Measurements from ENCODE around the gene SPOCK1. TPM values are rescaled to one million over a fixed set of nuclear protein-coding genes. Genes with fewer than 3 reads are reported as not detected.

SPOCK1 gene
- total RNA-seq, 1 experiment from 2014 or later, result 9.8 TPM

GRCh38 chr5:137328991-137329390, 170.1 kb downstream of the SPOCK1 start:
- no peaks in the 10 kb centered on the region for H3K79me2 ChIP-seq (ENCODE audit: low read length)
- H3K4me3 ChIP-seq (ENCODE audit: low read length), result no peak overlapping the region
- no peak overlapping the region for H3K9ac ChIP-seq (ENCODE audit: low read length)
- no peaks in the 10 kb centered on the region for H3K27me3 ChIP-seq (ENCODE audit: low read length)
- no peak overlapping the region for H3K4me2 ChIP-seq (ENCODE audit: low read length)
- ChIA-PET CTCF (no interaction called here), POLR2A (ENCODE audit: unreplicated experiment) (no interaction called here)
- no peaks in the 10 kb centered on the region for H3K4me1 ChIP-seq (ENCODE audit: insufficient read depth, low read length)
- intact Hi-C loops (cut with micrococcal nuclease), result no loop called here
- no peaks in the 10 kb centered on the region for H3K9me2 ChIP-seq (replicated peaks; ENCODE audit: low read length)
- no peak for TF ChIP-seq EZH2 (IDR thresholded peaks at IDR 0.05; ENCODE audit: low read length, unreplicated experiment)
- TF ChIP-seq, protein P1, sequence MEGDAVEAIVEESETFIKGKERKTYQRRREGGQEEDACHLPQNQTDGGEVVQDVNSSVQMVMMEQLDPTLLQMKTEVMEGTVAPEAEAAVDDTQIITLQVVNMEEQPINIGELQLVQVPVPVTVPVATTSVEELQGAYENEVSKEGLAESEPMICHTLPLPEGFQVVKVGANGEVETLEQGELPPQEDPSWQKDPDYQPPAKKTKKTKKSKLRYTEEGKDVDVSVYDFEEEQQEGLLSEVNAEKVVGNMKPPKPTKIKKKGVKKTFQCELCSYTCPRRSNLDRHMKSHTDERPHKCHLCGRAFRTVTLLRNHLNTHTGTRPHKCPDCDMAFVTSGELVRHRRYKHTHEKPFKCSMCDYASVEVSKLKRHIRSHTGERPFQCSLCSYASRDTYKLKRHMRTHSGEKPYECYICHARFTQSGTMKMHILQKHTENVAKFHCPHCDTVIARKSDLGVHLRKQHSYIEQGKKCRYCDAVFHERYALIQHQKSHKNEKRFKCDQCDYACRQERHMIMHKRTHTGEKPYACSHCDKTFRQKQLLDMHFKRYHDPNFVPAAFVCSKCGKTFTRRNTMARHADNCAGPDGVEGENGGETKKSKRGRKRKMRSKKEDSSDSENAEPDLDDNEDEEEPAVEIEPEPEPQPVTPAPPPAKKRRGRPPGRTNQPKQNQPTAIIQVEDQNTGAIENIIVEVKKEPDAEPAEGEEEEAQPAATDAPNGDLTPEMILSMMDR (conservative IDR thresholded peaks at IDR 0.05; ENCODE audit: low read depth, low read length), result no peak
- no peak for TF ChIP-seq EZH2phosphoT487 (IDR thresholded peaks at IDR 0.05; ENCODE audit: borderline replicate concordance, low read length)
- DNase-seq (no peak), ATAC-seq (no peak)
- H3F3A ChIP-seq (ENCODE audit: low read length, unreplicated experiment), result no peaks in the 10 kb centered on the region
- no peaks in the 10 kb centered on the region for H3K9me3 ChIP-seq (ENCODE audit: low read length)
- no TSS peak for BruUV-seq (replicated peaks)
- no peak overlapping the region for H2AFZ ChIP-seq (ENCODE audit: low read length)
- H3K36me3 ChIP-seq (ENCODE audit: low read depth, low read length), result no peaks in the 10 kb centered on the region
- no peak overlapping the region for H3K27ac ChIP-seq (ENCODE audit: low read length)
- H4K20me1 ChIP-seq (ENCODE audit: low read length), result no peaks in the 10 kb centered on the region

- no TSS peak for BruUV-seq (replicated peaks)
- CTCF ChIA-PET, result no interaction called here
- POLR2A ChIA-PET (ENCODE audit: unreplicated experiment), result no interaction called here
Observed at GRCh38 chr5:137328463-137328862, 170.7 kb downstream of the SPOCK1 start.

DNA sequence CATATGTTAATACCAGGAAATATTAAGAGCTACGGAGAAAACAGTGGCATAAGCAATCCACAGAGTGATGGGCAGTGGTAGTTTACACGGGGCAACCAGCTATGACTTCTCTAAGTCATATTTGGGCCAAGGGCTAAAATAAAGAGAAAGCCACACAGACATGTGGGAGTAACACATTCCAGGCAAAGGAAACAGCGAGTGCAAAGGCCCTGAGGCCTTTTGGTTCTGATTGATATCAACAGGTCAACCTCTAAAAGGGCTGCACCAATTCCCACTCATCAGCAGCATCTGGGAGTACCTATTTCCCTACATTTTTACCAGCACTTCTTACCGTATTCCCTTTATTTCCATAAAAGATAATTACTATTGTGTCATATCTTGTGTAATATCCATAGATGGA, 173.4 kb downstream of the SPOCK1 start:
- CTCF ChIA-PET, result no interaction called here
- Histone ChIP-seq H3K27ac (ENCODE audit: low read length) (no peak overlapping the region), H3K4me3 (ENCODE audit: low read length) (no peak overlapping the region), H3K9me3 (ENCODE audit: low read length) (no peaks in the 10 kb centered on the region), H3K9me2 (replicated peaks; ENCODE audit: low read length) (no peaks in the 10 kb centered on the region), H3K4me1 (ENCODE audit: insufficient read depth, low read length) (no peaks in the 10 kb centered on the region), H3K27me3 (ENCODE audit: low read length) (no peaks in the 10 kb centered on the region), H3F3A (ENCODE audit: low read length, unreplicated experiment) (no peaks in the 10 kb centered on the region), H2AFZ (ENCODE audit: low read length) (no peak overlapping the region), H3K36me3 (ENCODE audit: low read depth, low read length) (no peaks in the 10 kb centered on the region), H3K79me2 (ENCODE audit: low read length) (no peaks in the 10 kb centered on the region), H4K20me1 (ENCODE audit: low read length) (no peaks in the 10 kb centered on the region), H3K4me2 (ENCODE audit: low read length) (no peak overlapping the region), H3K9ac (ENCODE audit: low read length) (no peak overlapping the region)
- BruUV-seq (replicated peaks), result no TSS peak
- DNase-seq (no peak), ATAC-seq (no peak)
- intact Hi-C loops (cut with micrococcal nuclease), result no loop called here
- POLR2A ChIA-PET (ENCODE audit: unreplicated experiment), result no interaction called here
- no peak for TF ChIP-seq EZH2 (IDR thresholded peaks at IDR 0.05; ENCODE audit: low read length, unreplicated experiment)

More at GRCh38 chr5:137328463-137328862, 170.7 kb downstream of the SPOCK1 start:
- no peaks in the 10 kb centered on the region for H3K4me1 ChIP-seq (ENCODE audit: insufficient read depth, low read length)
- no peaks in the 10 kb centered on the region for H3K9me3 ChIP-seq (ENCODE audit: low read length)
- H3K27me3 ChIP-seq (ENCODE audit: low read length), result no peaks in the 10 kb centered on the region
- H3F3A ChIP-seq (ENCODE audit: low read length, unreplicated experiment), result no peaks in the 10 kb centered on the region
- intact Hi-C loops (cut with micrococcal nuclease), result no loop called here
- H3K4me3 ChIP-seq (ENCODE audit: low read length), result no peak overlapping the region
- TF ChIP-seq EZH2 (IDR thresholded peaks at IDR 0.05; ENCODE audit: low read length, unreplicated experiment) (no peak), EZH2phosphoT487 (IDR thresholded peaks at IDR 0.05; ENCODE audit: borderline replicate concordance, low read length) (no peak)
- TF ChIP-seq, protein P1 (conservative IDR thresholded peaks at IDR 0.05; ENCODE audit: low read depth, low read length), result no peak
- H3K27ac ChIP-seq (ENCODE audit: low read length), result no peak overlapping the region
- H3K79me2 ChIP-seq (ENCODE audit: low read length), result no peaks in the 10 kb centered on the region
- H3K36me3 ChIP-seq (ENCODE audit: low read depth, low read length), result no peaks in the 10 kb centered on the region
- no peaks in the 10 kb centered on the region for H4K20me1 ChIP-seq (ENCODE audit: low read length)
- no peak overlapping the region for H3K4me2 ChIP-seq (ENCODE audit: low read length)
- no peaks in the 10 kb centered on the region for H3K9me2 ChIP-seq (replicated peaks; ENCODE audit: low read length)
- H2AFZ ChIP-seq (ENCODE audit: low read length), result no peak overlapping the region
- no peak overlapping the region for H3K9ac ChIP-seq (ENCODE audit: low read length)
- ATAC-seq, result no peak
- DNase-seq, result no peak
